Erythroblast (primary cell): ENCODE data around the gene FKBP6.
"Not testable (repeated sequence)": the region's sequence is repeated elsewhere in the genome, so short reads cannot be mapped to it uniquely, and the experiment has no call there.

Experiments
- DNase-seq, 2 experiments: peaks; one replicate each; lab custom pipeline; 2025; lab: John Stamatoyannopoulos, UW
- GATA1 ChIP-seq: IDR thresholded peaks from 2 replicates; pipeline ENCODE4 v1.6.1; 2011; ENCODE audit warnings: low read depth, mild to moderate bottlenecking, control low read depth, low read length, moderate library complexity
- POLR2A ChIP-seq: IDR thresholded peaks from 2 replicates; pipeline ENCODE4 v1.6.1; 2011; ENCODE audit warnings: mild to moderate bottlenecking, low read length

Gene FKBP6

DNA sequence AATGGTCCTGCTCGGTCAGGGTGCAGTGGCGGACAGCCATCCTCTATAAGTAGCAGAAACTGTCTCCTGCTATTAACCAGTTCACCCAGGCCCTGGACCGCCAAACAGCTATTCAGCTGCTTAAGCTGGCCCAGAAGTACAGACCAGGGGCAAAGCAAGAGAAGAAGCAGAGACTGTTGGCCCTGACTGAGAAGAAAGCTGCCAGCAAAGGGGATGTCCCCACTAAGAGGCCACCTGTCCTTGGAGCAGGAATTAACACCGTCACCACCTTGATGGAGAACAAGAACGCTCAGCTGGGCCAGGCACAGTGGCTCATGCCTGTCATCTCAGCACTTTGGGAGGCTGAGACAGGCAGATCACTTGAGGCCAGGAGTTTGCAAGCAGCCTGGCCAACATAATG lies 13.7 kb upstream of the FKBP6 start:
- TF ChIP-seq GATA1 (no peak), POLR2A (no peak)
- DNase-seq, result no peak

DNA sequence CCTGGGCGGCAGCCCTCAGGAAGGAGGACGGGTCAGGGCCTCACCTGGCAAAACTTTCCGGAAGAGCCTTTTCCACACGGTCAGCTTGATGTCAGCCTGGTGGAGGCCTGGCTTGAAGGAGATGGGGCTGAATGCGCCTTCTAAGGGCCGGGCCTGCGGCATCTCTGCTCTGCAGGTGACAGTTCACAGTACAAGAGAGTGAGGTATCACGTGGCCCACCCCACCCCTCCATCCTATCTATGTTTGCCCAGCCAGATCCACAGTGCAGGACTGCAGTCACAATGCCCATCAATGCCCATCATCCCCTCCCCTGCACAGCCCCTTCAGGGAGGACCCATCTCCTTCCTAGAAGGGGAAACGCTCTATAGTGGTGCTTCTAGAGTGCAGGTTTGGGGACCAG lies 11.4 kb upstream of the FKBP6 start:
- no peak for DNase-seq
- TF ChIP-seq POLR2A (no peak), GATA1 (no peak)

DNA sequence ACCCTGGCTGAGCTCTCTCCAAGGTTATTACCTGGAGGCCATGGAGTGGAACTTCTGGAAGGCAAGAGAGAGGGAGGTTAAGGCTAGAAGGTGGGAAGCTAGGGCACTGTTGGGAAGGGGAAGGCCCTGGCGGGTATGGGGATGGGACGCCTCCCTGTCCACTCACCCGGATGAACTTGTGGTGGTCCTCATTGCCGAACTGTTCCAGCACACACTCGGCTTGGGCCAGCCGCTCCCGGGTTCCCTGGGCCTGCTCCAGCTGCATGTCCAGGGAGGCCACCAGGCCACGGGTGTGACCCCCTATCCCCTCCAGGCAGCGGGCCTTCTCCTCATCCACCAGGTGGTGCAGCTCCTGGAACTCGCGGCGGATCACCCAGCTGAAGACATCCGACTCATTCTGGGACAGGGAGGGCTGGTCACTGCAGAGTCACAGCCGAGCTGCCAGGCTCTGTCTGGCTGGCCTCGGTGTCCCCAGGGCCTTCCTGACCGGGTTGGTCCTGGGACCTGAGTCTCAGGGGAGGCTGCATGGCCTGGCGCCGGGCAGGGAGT lies 9.2 kb upstream of the FKBP6 start:
- DNase-seq, result not testable (repeated sequence)

DNA sequence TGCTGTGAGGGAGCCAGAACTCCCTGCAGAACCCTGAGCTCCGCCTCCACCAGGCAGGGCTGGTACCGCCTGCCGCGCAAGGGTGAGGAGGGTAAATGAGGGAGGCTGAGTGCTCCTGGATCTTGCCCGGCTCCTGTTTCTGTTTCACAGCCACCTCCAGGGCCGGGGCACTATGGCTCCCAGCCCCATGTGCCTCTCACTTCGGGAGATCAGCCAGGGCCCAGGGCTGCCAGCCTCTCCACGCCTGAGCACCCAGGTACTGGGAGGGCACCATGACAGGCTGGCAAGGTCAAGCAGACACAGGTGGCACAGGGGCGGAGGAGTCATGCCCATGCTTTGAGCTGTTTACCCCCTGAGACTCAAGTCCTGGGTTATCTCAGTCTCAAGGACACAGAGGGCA lies 8.4 kb upstream of the FKBP6 start:
- DNase-seq, result not testable (repeated sequence)

DNA sequence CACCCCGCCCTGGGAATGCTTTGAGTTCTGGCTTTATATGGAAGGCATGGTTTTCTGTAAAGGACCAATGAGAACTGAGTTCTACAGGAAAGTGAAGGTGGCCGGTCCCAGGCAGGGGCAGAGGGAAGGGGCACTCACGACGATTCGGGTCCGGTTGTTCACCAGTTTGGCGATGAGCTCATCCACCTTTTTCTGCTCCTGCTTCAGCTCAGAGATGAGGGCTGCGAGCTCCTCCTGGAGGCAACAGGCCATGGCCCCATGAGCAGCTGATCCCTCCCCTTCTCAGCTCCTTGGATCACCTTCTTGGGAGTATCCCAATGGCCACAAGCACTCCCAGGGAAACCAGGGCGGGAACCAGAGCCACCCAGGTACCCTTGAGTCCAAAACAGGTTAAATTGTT lies 8.0 kb upstream of the FKBP6 start:
- not testable (repeated sequence) for DNase-seq

DNA sequence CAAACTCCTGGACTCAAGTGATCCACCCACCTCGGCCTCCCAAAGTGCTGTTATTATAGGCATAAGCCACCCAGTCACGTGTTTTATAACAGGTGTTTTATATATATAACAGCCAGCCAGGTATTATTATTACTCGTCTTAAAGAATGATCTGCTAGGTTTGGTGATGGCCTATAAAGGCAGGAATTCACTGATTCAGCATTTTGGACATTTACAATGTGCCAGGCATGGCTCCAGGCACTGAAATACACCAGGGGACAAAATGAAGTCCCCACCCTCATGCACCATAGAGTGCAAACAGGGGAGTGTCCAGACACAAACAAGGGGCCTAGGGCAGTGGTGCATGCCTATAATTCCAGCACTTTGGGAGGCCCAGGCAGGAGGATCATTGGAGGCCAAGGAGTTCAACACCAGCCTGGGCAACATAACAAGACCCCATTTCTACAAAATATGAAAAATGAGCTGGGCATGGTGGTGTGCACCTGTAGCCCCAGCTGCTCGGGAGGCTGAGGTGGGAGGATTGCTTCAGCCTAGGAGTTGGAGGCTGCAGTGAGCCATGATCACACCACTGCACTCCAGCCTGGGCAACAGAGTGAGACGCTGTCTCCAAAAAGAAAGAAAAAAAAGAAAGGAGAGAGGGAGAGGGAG lies 4.4 kb upstream of the FKBP6 start:
- not testable (repeated sequence) for DNase-seq

GRCh38 chr7:73324081-73324845 lies 3.7 kb upstream of the FKBP6 start:
- peak; percentile 24 to 32 for DNase-seq

DNA sequence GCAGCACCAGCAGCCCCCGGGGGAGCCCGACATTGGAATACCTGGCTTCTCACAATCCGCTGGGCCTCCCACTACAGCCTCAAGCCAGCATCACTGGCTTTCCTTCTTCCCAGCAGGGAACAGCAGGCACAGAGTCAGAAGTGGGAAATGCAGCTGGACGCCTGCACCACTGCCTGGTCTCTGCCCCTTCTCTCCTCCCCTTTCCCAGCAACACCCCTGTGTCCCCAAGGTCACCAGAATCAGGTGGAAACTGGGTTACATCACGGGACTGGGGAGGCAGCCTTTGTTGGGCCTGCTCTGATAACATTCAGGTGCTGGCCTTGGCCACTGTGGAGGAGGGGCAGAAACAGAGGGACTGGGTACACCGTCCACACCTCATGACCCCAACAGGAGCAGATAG lies 2.5 kb upstream of the FKBP6 start:
- not testable (repeated sequence) for DNase-seq

GRCh38 chr7:73327449-73327848 lies 512 bp upstream of the FKBP6 start:
- DNase-seq, result not testable (repeated sequence)

GRCh38 chr7:73328696-73329095 lies 735 bp downstream of the FKBP6 start:
- TF ChIP-seq GATA1, result no peak
- no peak for TF ChIP-seq POLR2A
- DNase-seq, result no peak

- no peak for TF ChIP-seq POLR2A
- no peak for TF ChIP-seq GATA1
- no peak for DNase-seq
Observed at GRCh38 chr7:73329861-73330581, 2.1 kb downstream of the FKBP6 start.

- TF ChIP-seq POLR2A, result no peak
- TF ChIP-seq GATA1, result no peak
- no peak for DNase-seq
Observed at GRCh38 chr7:73330772-73331171, 2.8 kb downstream of the FKBP6 start.

GRCh38 chr7:73332447-73332846 lies 4.5 kb downstream of the FKBP6 start:
- TF ChIP-seq GATA1 (no peak), POLR2A (no peak)
- no peak for DNase-seq

GRCh38 chr7:73338321-73338720 lies 10.4 kb downstream of the FKBP6 start:
- no peak for DNase-seq
- TF ChIP-seq POLR2A (no peak), GATA1 (no peak)

DNA sequence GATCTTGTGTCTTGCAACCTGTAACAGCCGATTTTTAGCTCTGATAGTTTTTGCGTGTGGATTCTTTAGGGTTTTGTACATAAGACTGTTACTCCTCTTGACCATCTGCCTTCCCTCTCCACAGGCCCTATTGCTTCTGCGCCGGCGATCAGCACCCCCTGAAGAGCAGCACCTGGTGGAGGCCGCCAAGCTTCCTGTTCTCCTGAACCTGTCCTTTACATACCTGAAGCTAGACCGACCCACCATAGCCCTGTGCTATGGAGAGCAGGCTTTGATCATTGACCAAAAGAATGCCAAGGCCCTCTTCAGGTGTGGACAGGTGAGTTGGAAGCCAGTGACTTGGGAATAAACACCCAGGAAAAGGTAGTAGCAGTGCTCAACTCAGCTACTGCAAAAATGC lies 12.6 kb downstream of the FKBP6 start:
- no peak for TF ChIP-seq POLR2A
- DNase-seq, result no peak
